ENCODE measurements around the gene SLC37A3.
"Not testable (repeated sequence)": the region's sequence is repeated elsewhere in the genome, so short reads cannot be mapped to it uniquely, and the experiment has no call there.

SLC37A3 gene

GRCh38 chr7:140397784-140398750 is at the start of gene SLC37A3:
TSS of gene SLC37A3 (minus strand) at chr7:140398530. CDS start at chr7:140382526, 16,004 bp downstream.
- peak; percentile 88 for DNase-seq

DNA sequence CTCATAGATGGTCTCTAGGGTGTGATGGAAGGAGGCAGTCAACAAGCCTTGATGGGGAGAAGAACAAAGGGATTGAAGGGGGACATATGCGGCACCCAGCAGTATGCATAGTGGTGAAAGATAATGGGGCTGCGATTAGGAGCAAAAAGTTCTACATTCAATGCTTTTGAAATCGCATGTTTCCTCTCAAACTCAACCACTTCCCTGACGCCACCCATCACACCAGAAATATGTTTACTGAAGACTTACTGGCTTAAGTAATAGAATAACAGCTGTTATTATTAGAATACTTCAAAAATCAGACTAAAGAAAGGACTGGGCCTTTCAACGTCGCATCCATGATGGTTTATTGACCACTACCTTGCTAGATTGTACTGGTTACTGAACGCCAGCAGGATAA is 49.5 kb upstream of the SLC37A3 start:
- DNase-seq = no peak

GRCh38 chr7:140446467-140446866 is 48.1 kb upstream of the SLC37A3 start:
- no peak for DNase-seq

- no peak for DNase-seq
These were observed 43.2 kb upstream of the SLC37A3 start for GRCh38 chr7:140441519-140441918.

DNA sequence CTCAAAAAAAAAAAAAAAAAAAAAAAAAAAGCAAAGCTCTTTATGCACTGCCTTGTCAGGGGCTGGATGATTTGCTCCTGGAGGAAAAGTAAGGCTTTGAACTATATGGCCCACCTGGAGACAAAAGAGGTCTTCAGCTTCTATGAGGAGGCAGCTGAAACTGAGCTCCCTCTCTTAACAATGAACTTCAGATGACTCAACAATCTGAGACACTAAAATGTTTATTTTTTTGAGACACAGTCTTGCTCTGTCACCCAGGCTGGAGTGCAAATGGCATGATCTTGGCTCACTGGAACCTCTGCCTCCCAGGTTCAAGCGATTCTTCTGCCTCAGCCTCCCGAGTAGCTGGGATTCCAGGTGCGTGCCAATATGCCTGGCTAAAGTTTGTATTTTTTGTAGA is 42.3 kb upstream of the SLC37A3 start:
- DNase-seq = no peak

DNA sequence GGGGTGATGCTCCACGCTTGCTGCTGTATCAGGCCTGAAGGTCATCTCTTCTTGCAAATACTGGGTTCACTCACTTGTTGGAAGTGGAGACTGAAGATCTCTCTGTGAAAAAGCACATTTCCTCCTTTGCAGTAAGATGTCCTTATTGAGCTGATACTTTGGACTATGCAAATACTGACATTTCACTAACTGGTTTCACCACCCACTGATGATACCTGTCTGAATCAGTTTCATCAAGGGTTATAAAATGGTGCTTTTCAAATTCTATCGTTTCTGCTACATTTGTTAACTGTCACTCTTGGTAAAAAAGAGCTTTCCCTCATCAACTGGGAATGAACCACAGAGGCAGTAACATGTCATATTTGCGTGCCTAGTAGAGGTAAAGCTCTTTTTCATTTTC is 41.0 kb upstream of the SLC37A3 start:
- DNase-seq = no peak

- DNase-seq = no peak
These were observed 37.0 kb upstream of the SLC37A3 start for GRCh38 chr7:140435252-140435895.

DNA sequence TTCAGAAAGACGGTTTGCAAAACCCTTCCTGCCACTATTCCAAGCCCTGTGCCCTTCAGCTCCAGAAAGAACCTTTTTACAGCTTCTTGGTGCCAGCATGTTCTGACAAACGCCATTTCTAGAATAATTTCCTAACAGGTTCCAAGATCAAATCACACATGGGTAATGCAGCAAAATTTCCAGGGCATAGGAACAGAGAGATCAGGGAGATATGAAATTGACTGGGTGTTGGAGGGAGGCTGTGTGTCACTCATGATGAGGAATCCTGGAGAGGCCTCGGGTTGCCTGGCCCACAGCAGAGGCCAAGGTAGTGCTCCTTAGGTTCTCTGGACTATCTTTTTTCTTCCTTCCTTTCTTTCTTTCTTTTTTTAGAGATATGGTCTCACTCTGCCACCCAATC is 35.1 kb upstream of the SLC37A3 start:
- no peak for DNase-seq

GRCh38 chr7:140426130-140426529 is 27.8 kb upstream of the SLC37A3 start:
- no peak for DNase-seq

- DNase-seq = no peak
These were observed 27.4 kb upstream of the SLC37A3 start for GRCh38 chr7:140425718-140426117.

- DNase-seq = no peak
These were observed 25.2 kb upstream of the SLC37A3 start for GRCh38 chr7:140423501-140423900.

DNA sequence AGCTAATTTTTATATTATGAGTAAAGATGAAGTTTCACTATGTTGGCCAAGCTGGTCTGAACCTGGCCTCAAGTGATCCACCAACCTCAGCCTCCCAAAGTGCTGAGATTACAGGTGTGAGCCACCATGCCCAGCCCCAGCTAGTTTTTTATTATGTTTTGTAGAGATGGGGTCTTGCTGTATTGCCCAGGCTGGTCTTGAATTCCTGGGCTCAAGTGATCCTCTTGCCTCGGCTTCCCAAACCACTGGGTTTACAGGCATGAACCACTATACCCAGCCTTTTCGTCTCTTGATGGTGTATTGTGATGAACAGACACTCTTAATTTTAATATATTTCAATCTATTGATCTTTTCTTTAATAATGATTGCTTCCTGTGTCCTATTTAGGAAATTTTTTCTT is 23.2 kb upstream of the SLC37A3 start:
- no peak for DNase-seq

- DNase-seq = no peak
These were observed 20.3 kb upstream of the SLC37A3 start for GRCh38 chr7:140418653-140419052.

GRCh38 chr7:140418156-140418472 is 19.8 kb upstream of the SLC37A3 start:
- not testable (repeated sequence) for DNase-seq

GRCh38 chr7:140417456-140418155 is 19.3 kb upstream of the SLC37A3 start:
- no peak for DNase-seq

- DNase-seq = no peak
These were observed 18.2 kb upstream of the SLC37A3 start for GRCh38 chr7:140416560-140416959.

- not testable (repeated sequence) for DNase-seq
These were observed 17.5 kb upstream of the SLC37A3 start for GRCh38 chr7:140415816-140416215.

DNA sequence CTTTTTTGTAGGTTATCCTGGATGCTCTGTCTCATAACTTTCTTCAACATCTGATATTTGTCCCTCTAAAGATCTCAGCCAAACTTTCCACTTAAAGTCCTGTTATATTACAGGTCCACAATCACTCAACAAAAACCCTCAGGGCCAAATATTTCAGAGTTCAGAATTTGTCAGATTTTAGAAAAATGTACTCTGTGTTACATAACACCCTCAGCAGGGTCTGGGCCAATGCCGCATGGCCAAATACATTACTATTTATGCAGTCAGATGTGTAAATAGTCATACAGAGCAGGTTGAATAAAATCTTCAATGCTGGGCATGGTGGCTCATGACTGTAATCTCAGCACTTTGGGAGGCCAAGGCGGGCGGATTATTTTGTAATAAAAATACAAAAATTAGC is 17.0 kb upstream of the SLC37A3 start:
- no peak for DNase-seq

DNA sequence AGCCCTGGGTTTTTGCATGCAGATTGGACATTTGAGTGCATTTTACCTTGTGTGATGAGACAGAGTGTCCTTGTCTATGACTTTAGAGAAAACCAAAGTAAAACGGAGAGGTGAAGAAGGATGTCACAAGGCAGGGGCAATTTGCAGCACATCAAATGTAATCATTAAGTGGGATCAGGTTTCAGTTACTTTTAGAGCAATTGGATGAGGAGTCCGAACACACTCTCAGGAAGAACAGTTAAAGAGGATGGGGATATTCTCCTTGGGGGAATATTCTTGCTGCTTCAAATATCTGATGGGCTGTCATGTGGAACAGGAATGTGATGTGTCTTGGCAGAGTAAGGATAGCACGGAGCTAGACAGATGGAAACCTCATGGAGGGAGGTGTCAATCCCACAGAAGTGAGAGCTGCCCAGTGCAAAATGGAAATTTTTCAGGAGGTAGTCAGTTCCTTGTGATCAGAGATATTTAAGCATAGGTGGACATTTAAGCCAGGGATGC is 6.3 kb upstream of the SLC37A3 start:
- DNase-seq = no peak

DNA sequence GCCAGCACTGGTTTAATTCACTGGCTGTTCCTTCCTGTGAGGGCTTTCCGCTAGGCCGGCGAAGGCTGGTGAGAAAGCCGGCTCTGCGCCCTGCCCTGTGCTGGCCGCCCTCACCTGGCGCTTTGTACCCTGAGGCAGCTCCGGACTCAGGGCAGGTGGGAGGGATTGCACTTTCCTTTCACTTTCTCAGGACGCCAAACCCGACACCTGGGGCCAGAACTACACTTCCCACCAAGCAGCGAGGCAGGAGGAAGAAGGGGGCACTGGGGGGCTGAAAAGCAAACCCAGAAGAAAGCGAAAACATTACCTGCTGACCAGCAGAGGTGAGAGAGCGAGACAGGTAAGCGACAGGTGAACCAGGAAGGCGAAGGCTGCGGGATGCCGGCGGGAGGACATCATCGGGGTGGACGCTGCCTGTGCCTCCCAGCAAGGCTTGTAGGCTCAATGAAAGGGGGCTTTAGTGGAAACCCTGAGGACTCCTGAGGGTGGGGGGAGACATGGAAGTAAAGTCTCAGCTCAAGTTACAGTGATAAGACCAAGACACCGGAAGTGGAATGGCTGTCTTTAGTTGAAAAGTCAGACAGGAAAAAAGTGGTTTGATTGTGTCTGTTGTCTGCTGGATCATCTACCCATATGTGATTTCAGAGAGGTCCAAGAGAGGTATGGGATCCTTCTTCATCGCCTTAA is 5.7 kb upstream of the SLC37A3 start, which contains the start of gene RAB19:
Gene RAB19, plus strand, starts transcription at position 181 of the 687 bp plus-strand sequence. CDS start 3,589 bp downstream, outside the sequence.
- DNase-seq = peak; percentile 68

GRCh38 chr7:140402178-140402835 is 4.0 kb upstream of the SLC37A3 start:
- DNase-seq = no peak

- DNase-seq = no peak
These were observed 2.1 kb upstream of the SLC37A3 start for GRCh38 chr7:140400381-140400780.
